Liver (tissue), 3 donors: ENCODE data around the gene KRT33B.
A peak's percentile ranks its signal among the peaks of the same experiment; 100 is the strongest.

Source experiments
- ATF3 ChIP-seq: IDR thresholded peaks from 2 replicates; pipeline ENCODE4 v1.6.1; 2016; ENCODE audit warnings: antibody characterized with exemption
- GABPA ChIP-seq, 2 donors: IDR thresholded peaks in 1 of 2; conservative IDR thresholded peaks in 1 of 2; 2 replicates each; pipeline ENCODE4 v1.6.1; 2016; ENCODE audit warnings: antibody characterized with exemption in 2 of 2, mild to moderate bottlenecking in 1 of 2, moderate library complexity in 1 of 2
- JUND ChIP-seq, 2 donors: IDR thresholded peaks; 2 replicates each; pipeline ENCODE4 v1.6.1; 2016; ENCODE audit warnings: antibody characterized with exemption in 2 of 2
- MAX ChIP-seq: IDR thresholded peaks from 2 replicates; pipeline ENCODE4 v1.6.1; 2016; ENCODE audit warnings: antibody characterized with exemption
- NR2F2 ChIP-seq: IDR thresholded peaks from 2 replicates; pipeline ENCODE4 v1.6.1; 2016; ENCODE audit warnings: antibody characterized with exemption
- RAD21 ChIP-seq, 2 donors: IDR thresholded peaks; 2 replicates each; pipeline ENCODE4 v1.6.1; 2016; ENCODE audit warnings: antibody characterized with exemption in 2 of 2, mild to moderate bottlenecking in 2 of 2
- REST ChIP-seq: IDR thresholded peaks from 2 replicates; pipeline ENCODE4 v1.6.1; 2016; ENCODE audit warnings: antibody characterized with exemption, mild to moderate bottlenecking
- RXRA ChIP-seq, 2 donors: IDR thresholded peaks; 2 replicates each; pipeline ENCODE4 v1.6.1; 2017 to 2018; ENCODE audit warnings: antibody characterized with exemption in 2 of 2, mild to moderate bottlenecking in 1 of 2
- SP1 ChIP-seq: IDR thresholded peaks from 2 replicates; pipeline ENCODE4 v1.6.1; 2018; ENCODE audit warnings: antibody characterized with exemption, mild to moderate bottlenecking
- TAF1 ChIP-seq: conservative IDR thresholded peaks from 2 replicates; pipeline ENCODE4 v1.6.1; 2016; ENCODE audit warnings: antibody characterized with exemption, mild to moderate bottlenecking
- YY1 ChIP-seq: IDR thresholded peaks from 2 replicates; pipeline ENCODE4 v1.6.1; 2016; ENCODE audit warnings: antibody characterized with exemption, mild to moderate bottlenecking
- TF ChIP-seq, protein P1 (sequence below): fragments of 150-350 bp; IDR thresholded peaks from 2 replicates; pipeline ENCODE4 v1.5.1; 2017; ENCODE audit warnings: improper control_type of control experiment, low read depth, low read length; ENCODE audit not compliant: missing input control
- TF ChIP-seq, protein P2 (sequence below): IDR thresholded peaks from 2 replicates; pipeline ENCODE4 v1.6.1; 2016; ENCODE audit warnings: antibody characterized with exemption
- donor health status: healthy.
- donor health status: healthy.

GRCh38 chr17:41322094-41322902, 47.3 kb downstream of the KRT33B start:
- TF ChIP-seq YY1, result no peak
- TF ChIP-seq, protein P1, sequence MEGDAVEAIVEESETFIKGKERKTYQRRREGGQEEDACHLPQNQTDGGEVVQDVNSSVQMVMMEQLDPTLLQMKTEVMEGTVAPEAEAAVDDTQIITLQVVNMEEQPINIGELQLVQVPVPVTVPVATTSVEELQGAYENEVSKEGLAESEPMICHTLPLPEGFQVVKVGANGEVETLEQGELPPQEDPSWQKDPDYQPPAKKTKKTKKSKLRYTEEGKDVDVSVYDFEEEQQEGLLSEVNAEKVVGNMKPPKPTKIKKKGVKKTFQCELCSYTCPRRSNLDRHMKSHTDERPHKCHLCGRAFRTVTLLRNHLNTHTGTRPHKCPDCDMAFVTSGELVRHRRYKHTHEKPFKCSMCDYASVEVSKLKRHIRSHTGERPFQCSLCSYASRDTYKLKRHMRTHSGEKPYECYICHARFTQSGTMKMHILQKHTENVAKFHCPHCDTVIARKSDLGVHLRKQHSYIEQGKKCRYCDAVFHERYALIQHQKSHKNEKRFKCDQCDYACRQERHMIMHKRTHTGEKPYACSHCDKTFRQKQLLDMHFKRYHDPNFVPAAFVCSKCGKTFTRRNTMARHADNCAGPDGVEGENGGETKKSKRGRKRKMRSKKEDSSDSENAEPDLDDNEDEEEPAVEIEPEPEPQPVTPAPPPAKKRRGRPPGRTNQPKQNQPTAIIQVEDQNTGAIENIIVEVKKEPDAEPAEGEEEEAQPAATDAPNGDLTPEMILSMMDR, result peak; percentile 71
- TF ChIP-seq RAD21 (IDR thresholded peaks at IDR 0.05), result peak; percentile 70 to 74
- TF ChIP-seq JUND (IDR thresholded peaks at IDR 0.05), result no peak
- TF ChIP-seq ATF3, result no peak
- no peak for TF ChIP-seq MAX
- TF ChIP-seq, protein P2, sequence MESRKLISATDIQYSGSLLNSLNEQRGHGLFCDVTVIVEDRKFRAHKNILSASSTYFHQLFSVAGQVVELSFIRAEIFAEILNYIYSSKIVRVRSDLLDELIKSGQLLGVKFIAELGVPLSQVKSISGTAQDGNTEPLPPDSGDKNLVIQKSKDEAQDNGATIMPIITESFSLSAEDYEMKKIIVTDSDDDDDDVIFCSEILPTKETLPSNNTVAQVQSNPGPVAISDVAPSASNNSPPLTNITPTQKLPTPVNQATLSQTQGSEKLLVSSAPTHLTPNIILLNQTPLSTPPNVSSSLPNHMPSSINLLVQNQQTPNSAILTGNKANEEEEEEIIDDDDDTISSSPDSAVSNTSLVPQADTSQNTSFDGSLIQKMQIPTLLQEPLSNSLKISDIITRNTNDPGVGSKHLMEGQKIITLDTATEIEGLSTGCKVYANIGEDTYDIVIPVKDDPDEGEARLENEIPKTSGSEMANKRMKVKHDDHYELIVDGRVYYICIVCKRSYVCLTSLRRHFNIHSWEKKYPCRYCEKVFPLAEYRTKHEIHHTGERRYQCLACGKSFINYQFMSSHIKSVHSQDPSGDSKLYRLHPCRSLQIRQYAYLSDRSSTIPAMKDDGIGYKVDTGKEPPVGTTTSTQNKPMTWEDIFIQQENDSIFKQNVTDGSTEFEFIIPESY, result no peak
- TF ChIP-seq REST, result no peak
- no peak for TF ChIP-seq NR2F2
- no peak for TF ChIP-seq RXRA (IDR thresholded peaks at IDR 0.05)
- TF ChIP-seq TAF1, result no peak
- TF ChIP-seq SP1, result no peak
- no peak for TF ChIP-seq GABPA (IDR thresholded peaks at IDR 0.05 in 1 of 2, conservative IDR thresholded peaks at IDR 0.05 in 1 of 2)
